Chondrocyte (in vitro differentiated cells): ENCODE data around the gene ERO1A. TPM values are rescaled to one million over a fixed set of nuclear protein-coding genes. Genes with fewer than 3 reads are reported as not detected.

ENCODE experiments used
- DNase-seq: peaks from one replicate; pipeline ENCODE4 v3.0.0; 2021; ENCODE audit warnings: mixed read lengths, low spot score
- H3K27ac Mint-ChIP-seq: one replicate; pipeline ENCODE4 v1.8.0; 2021; ENCODE audit warnings: mild to moderate bottlenecking, moderate library complexity, mixed read lengths; ENCODE audit not compliant: unreplicated experiment
- H3K27me3 Mint-ChIP-seq: 2 replicates; pipeline ENCODE4 v1.8.0; 2021; ENCODE audit warnings: low read depth, mixed read lengths
- H3K36me3 Mint-ChIP-seq: 2 replicates; pipeline ENCODE4 v1.8.0; 2021; ENCODE audit warnings: low read depth, mixed read lengths
- H3K4me1 Mint-ChIP-seq: 2 replicates; pipeline ENCODE4 v1.8.0; 2021; ENCODE audit warnings: low read depth, mild to moderate bottlenecking, mixed read lengths
- H3K4me3 Mint-ChIP-seq: one replicate; pipeline ENCODE4 v1.8.0; 2021; ENCODE audit warnings: mild to moderate bottlenecking, moderate library complexity, mixed read lengths; ENCODE audit not compliant: unreplicated experiment
- H3K9me3 Mint-ChIP-seq: 2 replicates; pipeline ENCODE4 v1.8.0; 2021; ENCODE audit warnings: low read depth, mixed read lengths
- CTCF ChIP-seq: fragments of 200-600 bp; sonication (generic); IDR thresholded peaks from 2 replicates; pipeline ENCODE4 v1.5.0; 2021; ENCODE audit warnings: antibody characterized with exemption, mild to moderate bottlenecking, moderate library complexity
- total RNA-seq: library from RNA; stranded (reverse); gene quantifications from 3 replicates; pipeline ENCODE4 v1.2.1, GENCODE V29; 2021

ERO1A gene
- total RNA-seq, 1 donor from 2014 or later = 58.7 TPM

- Mint-ChIP-seq H3K9me3 (peaks cover 14% of the 10 kb centered on the region), H3K4me3 (no peak overlapping the region), H3K36me3 (peaks cover 10% of the 10 kb centered on the region), H3K27ac (no peak overlapping the region), H3K4me1 (no peaks in the 10 kb centered on the region), H3K27me3 (no peaks in the 10 kb centered on the region)
- no peak for TF ChIP-seq CTCF
- no peak for DNase-seq
These were observed 85.8 kb downstream of the ERO1A start for GRCh38 chr14:52609445-52610044.

- no peak for TF ChIP-seq CTCF
- H3K4me1 Mint-ChIP-seq = no peaks in the 10 kb centered on the region
- H3K36me3 Mint-ChIP-seq = peaks cover 16% of the 10 kb centered on the region
- no peaks in the 10 kb centered on the region for H3K27me3 Mint-ChIP-seq
- H3K27ac Mint-ChIP-seq = no peak overlapping the region
- no peak for DNase-seq
- peaks cover 20% of the 10 kb centered on the region for H3K9me3 Mint-ChIP-seq
- H3K4me3 Mint-ChIP-seq = no peak overlapping the region
These were observed 88.3 kb downstream of the ERO1A start for GRCh38 chr14:52607061-52607460.

- Mint-ChIP-seq H3K36me3 (peaks cover 13% of the 10 kb centered on the region), H3K27ac (no peak overlapping the region), H3K9me3 (peaks cover 20% of the 10 kb centered on the region), H3K27me3 (no peaks in the 10 kb centered on the region), H3K4me1 (no peaks in the 10 kb centered on the region), H3K4me3 (no peak overlapping the region)
- no peak for TF ChIP-seq CTCF
- no peak for DNase-seq
These were observed 93.2 kb downstream of the ERO1A start for GRCh38 chr14:52602131-52602530.

GRCh38 chr14:52599974-52600373 is 95.4 kb downstream of the ERO1A start:
- Mint-ChIP-seq H3K9me3 (peaks cover 15% of the 10 kb centered on the region), H3K36me3 (peaks cover 11% of the 10 kb centered on the region), H3K4me1 (no peaks in the 10 kb centered on the region), H3K27me3 (no peaks in the 10 kb centered on the region), H3K27ac (no peak overlapping the region), H3K4me3 (no peak overlapping the region)
- TF ChIP-seq CTCF = no peak
- DNase-seq = no peak

GRCh38 chr14:52598568-52598967 is 96.8 kb downstream of the ERO1A start:
- no peak overlapping the region for H3K27ac Mint-ChIP-seq
- no peak for TF ChIP-seq CTCF

More at GRCh38 chr14:52598568-52598967, 96.8 kb downstream of the ERO1A start:
- H3K4me1 Mint-ChIP-seq = no peaks in the 10 kb centered on the region
- H3K9me3 Mint-ChIP-seq = peaks cover 19% of the 10 kb centered on the region
- no peak for DNase-seq
- peaks cover 8% of the 10 kb centered on the region for H3K36me3 Mint-ChIP-seq
- H3K27me3 Mint-ChIP-seq = no peaks in the 10 kb centered on the region
- no peak overlapping the region for H3K4me3 Mint-ChIP-seq
